Frontal cortex (tissue), 4 donors: Measurements from ENCODE around the gene CCDC194. TPM values are rescaled to one million over a fixed set of nuclear protein-coding genes. Genes with fewer than 3 reads are reported as not detected.
A peak's percentile ranks its signal among the peaks of the same experiment; 100 is the strongest.

Source experiments
- DNase-seq, 2 donors: peaks; one replicate each; pipeline ENCODE4 v3.0.0; 2012; ENCODE audit warnings: low spot score in 2 of 2
- FAIRE-seq: peaks from 2 replicates; lab custom pipeline; 2012; peaks lifted over from hg19 to GRCh38; lab: Jason Lieb, UNC
- total RNA-seq: library from RNA; depleted of rRNA; stranded (reverse); fragments of >200 nt; gene quantifications from one replicate; pipeline ENCODE4 v1.2.3, GENCODE V29; 2014
- donor health status: control.
- donor health status: control.
- donor health status: control.

Gene CCDC194
- total RNA-seq, 1 donor from 2014 or later, result not detected

DNA sequence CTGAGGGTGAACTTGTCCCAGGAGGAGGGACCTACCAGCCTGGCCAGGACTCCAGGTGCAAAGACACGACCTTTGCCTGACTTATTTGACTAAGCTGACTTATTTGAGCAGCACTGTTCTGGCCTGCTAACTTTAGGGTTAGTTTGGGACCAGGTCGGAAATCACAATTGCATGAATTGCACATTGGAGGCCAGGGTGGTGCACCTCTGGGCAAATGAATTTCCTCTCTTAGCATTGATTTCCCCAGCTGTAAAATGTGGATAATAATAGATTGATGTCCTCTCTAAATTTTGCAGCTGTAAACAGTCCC lies 12.8 kb upstream of the CCDC194 start:
- FAIRE-seq, result no peak
- no peak for DNase-seq

DNA sequence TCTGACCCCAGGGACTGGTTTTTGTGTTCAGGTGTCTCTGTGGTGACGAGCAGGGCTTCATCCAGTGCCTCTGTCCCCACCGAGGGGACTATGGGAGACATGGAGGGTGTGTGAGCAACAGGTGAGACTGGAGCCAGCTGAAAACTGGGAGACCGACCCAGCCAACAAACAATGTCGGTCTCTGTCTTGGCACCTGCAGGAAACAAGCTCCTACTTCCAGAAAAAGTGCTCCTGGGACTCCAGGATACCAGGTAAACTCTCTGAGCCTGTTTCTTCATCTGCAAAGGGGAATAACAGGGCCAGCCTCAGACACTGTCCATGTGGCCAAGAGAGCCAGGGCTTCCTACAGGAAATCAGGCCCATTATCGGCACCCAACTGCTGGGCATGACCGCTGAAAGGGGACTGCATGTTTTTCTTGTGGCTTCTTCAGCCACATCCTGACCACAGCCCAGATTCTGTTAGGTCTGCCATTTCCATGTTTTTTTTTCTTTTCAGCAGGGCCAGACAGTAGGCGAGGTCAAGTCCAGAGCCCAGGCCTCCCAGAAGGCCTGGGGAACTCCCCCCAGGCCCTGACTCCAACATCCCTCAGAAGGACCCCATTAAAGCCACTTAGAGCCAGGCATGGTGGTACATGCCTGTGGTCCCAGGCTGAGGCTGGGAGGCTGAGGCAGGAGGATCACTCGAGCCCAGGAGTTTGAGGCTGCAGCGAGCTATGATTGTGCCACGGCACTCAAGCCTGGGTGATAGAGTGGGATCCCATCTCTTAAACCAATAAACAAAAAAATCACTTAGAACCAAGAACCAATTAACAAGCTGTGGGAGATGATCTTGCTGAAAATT lies 12.3 kb upstream of the CCDC194 start:
- DNase-seq, result no peak
- no peak for FAIRE-seq

DNA sequence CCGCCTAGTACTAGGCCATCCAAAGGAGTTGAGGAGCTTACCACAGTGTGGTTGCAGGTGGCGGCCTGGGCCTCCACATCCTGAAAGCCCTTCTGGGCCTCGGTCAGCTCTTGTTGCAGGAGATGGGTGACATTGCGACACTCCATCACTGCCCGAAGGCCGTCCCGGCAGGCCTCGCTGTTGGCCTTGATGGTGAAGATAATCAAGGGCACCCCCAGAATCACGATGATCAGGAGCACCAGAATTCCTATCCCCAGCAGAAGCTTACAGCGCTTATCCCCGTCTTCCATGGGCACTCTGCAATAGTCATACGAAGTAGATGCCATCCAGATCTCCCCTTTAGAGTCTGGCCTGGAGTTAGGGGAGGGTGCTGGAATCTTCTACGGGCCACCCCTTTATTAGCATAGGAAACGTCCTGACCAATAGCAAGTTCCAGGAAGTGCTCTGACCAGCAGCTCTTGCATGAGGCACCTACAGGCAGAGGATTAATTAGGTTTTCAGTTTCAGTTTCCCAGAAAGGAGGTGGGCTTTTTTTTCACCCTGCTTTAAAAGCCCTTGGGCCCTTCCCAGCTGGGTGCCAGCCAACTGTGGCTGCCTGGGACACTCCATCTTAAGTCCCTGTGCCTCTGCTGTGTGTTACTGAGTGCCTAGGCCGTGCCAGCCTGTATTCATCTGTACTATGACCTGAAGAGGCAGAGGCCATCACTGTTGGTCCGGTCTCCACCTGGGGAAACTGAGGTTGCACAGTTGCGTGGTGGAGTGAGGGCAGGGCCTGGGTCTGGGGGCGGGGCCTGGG lies 11.5 kb upstream of the CCDC194 start, which contains the start of gene BST2:
BST2 (minus strand) TSS at position 381 of the 796 bp plus-strand sequence; CDS start at position 326, 55 bp downstream.
- peak; percentile 63 to 82 for DNase-seq
- no peak for FAIRE-seq

- DNase-seq (no peak), FAIRE-seq (no peak)
Observed at GRCh38 chr19:17404621-17405249, 10.7 kb upstream of the CCDC194 start.

DNA sequence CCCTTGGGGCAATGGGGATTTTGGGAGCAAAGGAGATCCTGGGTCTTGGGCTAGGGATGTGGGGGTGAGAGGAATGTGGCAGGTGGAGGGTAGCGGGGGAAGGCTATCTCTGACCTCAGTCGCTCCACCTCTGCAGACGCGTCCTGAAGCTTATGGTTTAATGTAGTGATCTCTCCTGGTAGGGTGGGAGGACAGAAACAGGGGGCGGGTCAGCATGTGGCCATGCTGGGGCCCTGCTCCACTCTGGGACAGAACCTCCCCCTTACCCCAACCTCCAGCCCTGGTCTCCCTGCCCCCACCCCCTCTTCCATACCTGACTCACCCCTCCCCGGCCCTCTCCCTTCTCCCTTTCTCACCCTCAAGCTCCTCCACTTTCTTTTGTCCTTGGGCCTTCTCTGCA lies 10.0 kb upstream of the CCDC194 start:
- DNase-seq, result no peak
- no peak for FAIRE-seq

DNA sequence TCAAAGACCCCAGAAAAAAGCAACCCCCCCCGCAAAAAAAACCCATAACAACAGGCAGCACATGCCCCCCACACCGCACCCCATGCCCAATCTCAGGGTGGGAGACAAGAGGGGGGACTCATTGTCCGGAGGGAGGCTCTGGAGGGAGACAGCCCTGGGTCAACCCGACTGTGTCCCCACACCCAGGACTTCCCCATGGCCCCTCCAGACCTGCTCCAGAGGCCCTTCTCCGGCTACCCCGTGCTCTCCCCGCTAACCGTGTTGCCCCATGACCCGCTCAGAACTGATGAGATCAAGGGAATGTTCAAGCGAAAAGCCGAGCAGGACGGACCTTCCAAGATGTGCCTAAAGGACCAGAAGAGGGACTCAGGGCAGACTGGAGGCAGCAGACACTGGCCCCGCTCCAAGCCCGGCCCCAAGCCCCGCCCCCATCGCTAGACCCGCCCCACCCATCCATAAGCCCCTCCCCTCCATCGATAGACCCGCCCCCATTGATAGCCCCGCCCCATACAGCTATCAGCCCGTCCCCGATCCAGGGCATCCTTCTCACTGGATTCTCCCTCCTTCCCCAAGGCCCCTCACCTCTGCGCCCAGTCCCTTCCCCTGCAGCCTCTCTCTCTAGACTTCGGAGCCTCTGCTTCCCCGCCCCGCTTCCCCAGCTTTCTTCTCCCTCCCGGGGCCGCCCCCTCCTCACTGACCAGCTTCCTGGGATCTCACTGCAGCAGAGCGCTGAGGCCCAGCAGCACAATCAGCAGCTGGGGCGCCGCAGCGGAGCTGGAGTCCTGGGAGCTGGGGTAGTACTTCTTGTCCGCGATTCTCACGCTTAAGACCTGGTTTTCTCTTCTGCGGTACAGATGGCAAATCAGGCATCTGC lies 9.2 kb upstream of the CCDC194 start:
- no peak for FAIRE-seq
- peak in 1 of 2 donors; percentile 80 for DNase-seq

GRCh38 chr19:17401628-17402027 lies 7.6 kb upstream of the CCDC194 start:
- FAIRE-seq, result no peak

GRCh38 chr19:17398902-17399527 lies 5.0 kb upstream of the CCDC194 start:
- no peak for DNase-seq
- no peak for FAIRE-seq

More at GRCh38 chr19:17401628-17402027, 7.6 kb upstream of the CCDC194 start:
- no peak for DNase-seq

GRCh38 chr19:17394891-17395415 lies 957 bp upstream of the CCDC194 start:
- FAIRE-seq (no peak), DNase-seq (no peak)

DNA sequence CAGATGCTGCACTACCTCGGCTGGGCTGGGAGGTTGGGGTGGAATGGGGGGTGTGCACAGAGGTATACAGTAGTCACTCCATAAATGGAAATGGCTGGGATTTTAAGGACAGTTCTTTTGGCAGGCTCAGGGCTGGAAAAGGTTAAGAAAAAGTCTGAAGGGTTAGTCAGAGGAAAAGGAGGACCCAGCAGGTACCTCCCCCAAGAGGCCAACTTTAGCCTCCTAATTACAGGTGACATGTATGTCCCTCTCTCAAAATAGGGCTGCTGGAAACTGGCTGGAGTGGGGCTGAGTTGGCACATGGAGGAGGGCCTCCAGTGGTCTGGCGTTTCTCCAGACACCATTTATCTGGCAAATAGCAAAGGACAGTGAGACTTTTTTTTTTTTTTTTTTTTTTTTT lies 994 bp downstream of the CCDC194 start:
- FAIRE-seq (no peak), DNase-seq (no peak)

- DNase-seq (peak in 1 of 2 donors; percentile 48), FAIRE-seq (no peak)
Observed at GRCh38 chr19:17391371-17392151, 2.4 kb downstream of the CCDC194 start.

GRCh38 chr19:17390665-17391370 lies 3.2 kb downstream of the CCDC194 start:
- FAIRE-seq (no peak), DNase-seq (peak; percentile 96 to 98)

DNA sequence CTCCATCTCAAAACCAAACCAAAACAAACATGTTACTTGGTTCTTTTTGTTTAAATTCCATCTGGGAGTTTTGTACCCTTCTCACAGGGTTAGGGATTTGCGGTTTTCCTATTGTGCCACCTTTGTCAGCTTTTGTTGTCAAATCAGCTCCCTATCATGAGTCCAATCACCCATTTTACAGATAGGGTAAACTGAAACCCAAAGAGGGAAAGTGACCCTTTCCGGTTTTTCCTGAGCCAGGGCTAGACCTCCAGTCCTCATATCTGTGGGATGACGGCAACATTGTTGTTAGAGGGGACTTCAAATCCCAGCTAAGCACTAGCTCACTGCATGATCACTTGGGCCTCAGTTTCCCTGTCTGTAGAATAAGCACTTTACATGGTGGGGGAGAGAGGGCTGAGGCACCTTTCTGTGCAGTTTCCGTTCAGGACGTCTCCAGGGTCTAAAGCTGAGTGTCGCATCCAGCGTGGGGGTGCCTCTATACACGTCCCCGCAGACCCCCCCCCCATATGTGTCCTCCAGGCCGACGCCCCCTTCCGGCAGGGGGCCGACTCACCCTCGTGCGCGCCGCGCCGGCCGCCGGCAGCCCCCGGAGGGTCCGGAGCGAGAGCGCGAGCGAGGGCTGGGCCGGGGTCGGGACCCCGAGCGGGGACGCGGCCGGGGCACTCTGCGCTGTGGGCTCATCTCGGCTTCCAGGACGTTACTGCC lies 3.9 kb downstream of the CCDC194 start:
- no peak for FAIRE-seq
- DNase-seq, result no peak

GRCh38 chr19:17389288-17389687 lies 4.7 kb downstream of the CCDC194 start:
- no peak for DNase-seq
- FAIRE-seq, result no peak

- FAIRE-seq (no peak), DNase-seq (peak; percentile 50 to 75)
Observed at GRCh38 chr19:17385878-17386611, 8.0 kb downstream of the CCDC194 start.

GRCh38 chr19:17380426-17381138 lies 13.4 kb downstream of the CCDC194 start:
- no peak for DNase-seq
- FAIRE-seq, result no peak
